Measurements from ENCODE around the gene RNASEH2A.

The RNASEH2A gene

DNA sequence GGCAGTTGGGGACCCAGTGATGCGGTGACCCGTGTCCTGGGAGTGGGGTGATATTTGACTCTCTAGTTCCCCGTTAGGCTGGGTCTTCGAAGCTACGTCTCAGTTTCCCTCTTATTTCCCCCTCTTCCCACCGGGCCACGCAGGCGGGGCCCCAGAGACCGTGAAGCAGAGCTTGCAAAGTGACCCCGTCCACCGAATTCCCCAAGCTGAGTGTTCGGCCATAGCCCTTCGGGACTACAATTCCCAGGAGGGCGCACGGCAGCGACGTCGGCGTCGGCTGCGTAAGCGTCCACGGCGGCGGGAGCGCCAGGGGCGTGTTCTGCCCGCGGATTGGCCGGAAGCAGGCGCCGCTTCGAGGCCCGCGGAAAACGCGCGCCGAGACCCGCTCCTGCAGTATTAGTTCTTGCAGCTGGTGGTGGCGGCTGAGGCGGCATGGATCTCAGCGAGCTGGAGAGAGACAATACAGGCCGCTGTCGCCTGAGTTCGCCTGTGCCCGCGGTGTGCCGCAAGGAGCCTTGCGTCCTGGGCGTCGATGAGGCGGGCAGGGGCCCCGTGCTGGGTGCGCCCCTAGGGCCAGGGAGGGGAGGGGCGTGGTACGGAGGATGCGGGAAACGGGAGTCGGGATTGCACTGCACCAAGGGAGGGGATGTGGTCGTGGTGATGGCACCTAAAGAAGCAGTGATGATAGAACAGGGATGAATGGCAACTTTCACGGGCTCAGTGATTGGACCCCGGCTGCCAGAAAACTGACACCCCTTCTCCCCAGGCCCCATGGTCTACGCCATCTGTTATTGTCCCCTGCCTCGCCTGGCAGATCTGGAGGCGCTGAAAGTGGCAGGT lies at the start of gene RNASEH2A:
Gene RNASEH2A, plus strand, starts transcription at position 343 of the 840 bp plus-strand sequence. Its CDS starts 90 bp downstream, at position 433.
- in situ Hi-C loops (cut with MboI; ENCODE audit: low pct_unique_long_range_greater_than_20kb, low sequenced_read_pairs, unreplicated experiment): no loop called here
- DNase-seq (ENCODE audit: low spot score): peak; percentile 98
- TF ChIP-seq, protein P1, sequence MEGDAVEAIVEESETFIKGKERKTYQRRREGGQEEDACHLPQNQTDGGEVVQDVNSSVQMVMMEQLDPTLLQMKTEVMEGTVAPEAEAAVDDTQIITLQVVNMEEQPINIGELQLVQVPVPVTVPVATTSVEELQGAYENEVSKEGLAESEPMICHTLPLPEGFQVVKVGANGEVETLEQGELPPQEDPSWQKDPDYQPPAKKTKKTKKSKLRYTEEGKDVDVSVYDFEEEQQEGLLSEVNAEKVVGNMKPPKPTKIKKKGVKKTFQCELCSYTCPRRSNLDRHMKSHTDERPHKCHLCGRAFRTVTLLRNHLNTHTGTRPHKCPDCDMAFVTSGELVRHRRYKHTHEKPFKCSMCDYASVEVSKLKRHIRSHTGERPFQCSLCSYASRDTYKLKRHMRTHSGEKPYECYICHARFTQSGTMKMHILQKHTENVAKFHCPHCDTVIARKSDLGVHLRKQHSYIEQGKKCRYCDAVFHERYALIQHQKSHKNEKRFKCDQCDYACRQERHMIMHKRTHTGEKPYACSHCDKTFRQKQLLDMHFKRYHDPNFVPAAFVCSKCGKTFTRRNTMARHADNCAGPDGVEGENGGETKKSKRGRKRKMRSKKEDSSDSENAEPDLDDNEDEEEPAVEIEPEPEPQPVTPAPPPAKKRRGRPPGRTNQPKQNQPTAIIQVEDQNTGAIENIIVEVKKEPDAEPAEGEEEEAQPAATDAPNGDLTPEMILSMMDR (IDR thresholded peaks at IDR 0.05; ENCODE audit: extremely low read depth, insufficient read depth, missing control alignments): no peak

DNA sequence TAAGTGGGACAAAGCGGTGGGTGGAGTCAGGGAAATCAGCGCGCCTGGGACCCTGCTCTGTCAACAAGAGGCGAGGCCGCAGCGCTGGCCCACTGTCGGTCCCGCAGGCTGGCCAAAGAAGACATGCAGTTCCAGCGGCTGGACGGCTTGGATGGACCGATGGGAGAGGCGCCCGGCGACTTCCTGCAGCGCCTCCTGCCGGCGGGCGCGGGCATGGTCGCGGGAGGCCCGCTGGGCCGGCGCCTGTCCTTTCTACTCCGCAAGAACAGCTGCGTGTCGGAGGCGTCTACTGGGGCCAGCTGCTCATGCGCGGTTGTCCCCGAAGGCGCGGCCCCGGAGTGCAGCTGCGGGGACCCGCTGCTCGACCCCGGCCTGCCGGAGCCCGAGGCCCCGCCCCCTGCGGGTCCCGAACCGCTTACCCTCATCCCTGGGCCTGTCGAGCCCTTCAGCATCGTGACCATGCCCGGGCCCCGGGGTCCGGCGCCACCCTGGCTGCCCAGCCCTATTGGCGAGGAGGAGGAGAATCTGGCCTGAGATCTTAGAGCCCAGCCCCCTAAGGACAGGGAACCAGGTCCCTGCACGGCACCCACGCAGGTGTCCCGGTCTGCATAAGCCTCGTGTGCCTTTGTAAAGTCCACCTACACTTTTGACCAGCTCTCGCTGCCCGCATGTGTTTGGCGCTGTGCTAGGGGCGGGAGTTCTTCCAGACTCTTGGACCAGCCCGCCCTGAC lies 48.7 kb upstream of the RNASEH2A start:
- TF ChIP-seq, protein P1 (IDR thresholded peaks at IDR 0.05; ENCODE audit: extremely low read depth, insufficient read depth, missing control alignments): peak; percentile 92
- peak; percentile 88 for DNase-seq (ENCODE audit: low spot score)
- in situ Hi-C loops (cut with MboI; ENCODE audit: low pct_unique_long_range_greater_than_20kb, low sequenced_read_pairs, unreplicated experiment): loop anchor here (10.0 kb wide), 1 partner anchor 193 kb away; no protein-coding TSS in a partner anchor

GRCh38 chr19:12759686-12760085 lies 46.7 kb upstream of the RNASEH2A start:
- DNase-seq (ENCODE audit: low spot score): no peak
- TF ChIP-seq, protein P1 (IDR thresholded peaks at IDR 0.05; ENCODE audit: extremely low read depth, insufficient read depth, missing control alignments): no peak
- in situ Hi-C loops (cut with MboI; ENCODE audit: low pct_unique_long_range_greater_than_20kb, low sequenced_read_pairs, unreplicated experiment): loop anchor here (10.0 kb wide), 2 partner anchors 85 to 195 kb away; no protein-coding TSS in a partner anchor

DNA sequence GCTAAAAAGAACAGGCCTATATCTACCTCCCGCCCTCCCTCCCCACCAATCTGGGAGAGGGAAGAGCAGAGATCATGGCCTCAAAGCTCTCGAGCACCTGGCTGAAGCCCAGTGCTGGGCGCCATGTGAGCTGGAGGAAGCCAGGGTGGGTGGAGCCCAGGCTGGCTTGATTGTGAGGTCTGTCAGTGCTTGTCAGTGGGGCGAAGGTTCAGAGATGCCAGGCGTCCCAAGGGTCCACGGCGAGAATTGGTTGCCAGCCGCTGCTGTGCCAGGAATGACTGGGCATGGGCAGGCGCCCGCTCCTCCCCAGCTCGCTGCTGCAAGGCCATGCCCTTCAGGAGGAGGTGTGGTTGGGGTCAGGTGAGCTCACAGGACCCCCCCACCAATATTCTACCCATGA lies 43.3 kb upstream of the RNASEH2A start:
- in situ Hi-C loops (cut with MboI; ENCODE audit: low pct_unique_long_range_greater_than_20kb, low sequenced_read_pairs, unreplicated experiment): loop anchor here (10.0 kb wide), 1 partner anchor 82 kb away; no protein-coding TSS in a partner anchor
- TF ChIP-seq, protein P1 (IDR thresholded peaks at IDR 0.05; ENCODE audit: extremely low read depth, insufficient read depth, missing control alignments): no peak

GRCh38 chr19:12764698-12765097 lies 41.7 kb upstream of the RNASEH2A start:
- in situ Hi-C loops (cut with MboI; ENCODE audit: low pct_unique_long_range_greater_than_20kb, low sequenced_read_pairs, unreplicated experiment): loop anchor here (10.0 kb wide), 1 partner anchor 80 kb away; no protein-coding TSS in a partner anchor

More for the DNA sequence above, 43.3 kb upstream of the RNASEH2A start:
- no peak for DNase-seq (ENCODE audit: low spot score)

GRCh38 chr19:12766051-12766521 lies 40.3 kb upstream of the RNASEH2A start:
- in situ Hi-C loops (cut with MboI; ENCODE audit: low pct_unique_long_range_greater_than_20kb, low sequenced_read_pairs, unreplicated experiment): loop anchor here (10.0 kb wide), 1 partner anchor 79 kb away; no protein-coding TSS in a partner anchor
- DNase-seq (ENCODE audit: low spot score): peak; percentile 87
- TF ChIP-seq, protein P1 (IDR thresholded peaks at IDR 0.05; ENCODE audit: extremely low read depth, insufficient read depth, missing control alignments): peak; percentile 99

More at GRCh38 chr19:12764698-12765097, 41.7 kb upstream of the RNASEH2A start:
- TF ChIP-seq, protein P1 (IDR thresholded peaks at IDR 0.05; ENCODE audit: extremely low read depth, insufficient read depth, missing control alignments): no peak
- no peak for DNase-seq (ENCODE audit: low spot score)
